Astrocyte (in vitro differentiated cells and primary cell): ENCODE measurements around the gene CD300LD.

Source experiments
- EZH2 ChIP-seq: IDR thresholded peaks from 2 replicates; pipeline ENCODE4 v1.6.1; 2012; ENCODE audit warnings: mild to moderate bottlenecking, low read length, inconsistent platforms; ENCODE audit not compliant: insufficient read depth
- TF ChIP-seq, protein P1 (sequence below): IDR thresholded peaks from 2 replicates; pipeline ENCODE4 v1.5.1; 2011; ENCODE audit warnings: low read depth, mild to moderate bottlenecking, inconsistent platforms, low read length, moderate library complexity; ENCODE audit not compliant: insufficient read depth

DNA sequence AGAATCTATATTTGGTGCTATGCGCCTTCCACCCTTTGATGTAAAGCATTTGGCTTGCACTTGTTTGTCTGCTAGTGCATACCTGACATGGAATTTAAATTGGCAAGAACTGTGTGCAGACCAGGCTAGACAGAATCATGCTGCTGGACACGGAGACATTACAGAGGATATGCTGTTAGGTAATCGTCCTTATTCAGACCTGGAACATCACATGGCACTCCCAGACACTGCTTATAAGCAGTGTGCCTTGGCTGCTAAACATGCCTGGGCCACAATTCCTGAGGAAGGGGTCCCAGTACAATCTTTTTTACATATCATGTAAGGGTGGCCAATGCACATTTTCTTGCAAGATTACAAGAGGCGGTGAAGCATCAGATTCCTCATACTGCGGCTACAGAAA is 6.4 kb downstream of the CD300LD start:
- no peak for TF ChIP-seq EZH2
- TF ChIP-seq, protein P1, sequence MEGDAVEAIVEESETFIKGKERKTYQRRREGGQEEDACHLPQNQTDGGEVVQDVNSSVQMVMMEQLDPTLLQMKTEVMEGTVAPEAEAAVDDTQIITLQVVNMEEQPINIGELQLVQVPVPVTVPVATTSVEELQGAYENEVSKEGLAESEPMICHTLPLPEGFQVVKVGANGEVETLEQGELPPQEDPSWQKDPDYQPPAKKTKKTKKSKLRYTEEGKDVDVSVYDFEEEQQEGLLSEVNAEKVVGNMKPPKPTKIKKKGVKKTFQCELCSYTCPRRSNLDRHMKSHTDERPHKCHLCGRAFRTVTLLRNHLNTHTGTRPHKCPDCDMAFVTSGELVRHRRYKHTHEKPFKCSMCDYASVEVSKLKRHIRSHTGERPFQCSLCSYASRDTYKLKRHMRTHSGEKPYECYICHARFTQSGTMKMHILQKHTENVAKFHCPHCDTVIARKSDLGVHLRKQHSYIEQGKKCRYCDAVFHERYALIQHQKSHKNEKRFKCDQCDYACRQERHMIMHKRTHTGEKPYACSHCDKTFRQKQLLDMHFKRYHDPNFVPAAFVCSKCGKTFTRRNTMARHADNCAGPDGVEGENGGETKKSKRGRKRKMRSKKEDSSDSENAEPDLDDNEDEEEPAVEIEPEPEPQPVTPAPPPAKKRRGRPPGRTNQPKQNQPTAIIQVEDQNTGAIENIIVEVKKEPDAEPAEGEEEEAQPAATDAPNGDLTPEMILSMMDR, result no peak
